Measurements from ENCODE around the gene CRY2.
A peak's percentile ranks its signal among the peaks of the same experiment; 100 is the strongest.

The CRY2 gene

GRCh38 chr11:45896422-45896984, 49.2 kb downstream of the CRY2 start:
- no peak for TF ChIP-seq ZFX (IDR thresholded peaks at IDR 0.05; ENCODE audit: borderline replicate concordance)
- TF ChIP-seq, protein P1, sequence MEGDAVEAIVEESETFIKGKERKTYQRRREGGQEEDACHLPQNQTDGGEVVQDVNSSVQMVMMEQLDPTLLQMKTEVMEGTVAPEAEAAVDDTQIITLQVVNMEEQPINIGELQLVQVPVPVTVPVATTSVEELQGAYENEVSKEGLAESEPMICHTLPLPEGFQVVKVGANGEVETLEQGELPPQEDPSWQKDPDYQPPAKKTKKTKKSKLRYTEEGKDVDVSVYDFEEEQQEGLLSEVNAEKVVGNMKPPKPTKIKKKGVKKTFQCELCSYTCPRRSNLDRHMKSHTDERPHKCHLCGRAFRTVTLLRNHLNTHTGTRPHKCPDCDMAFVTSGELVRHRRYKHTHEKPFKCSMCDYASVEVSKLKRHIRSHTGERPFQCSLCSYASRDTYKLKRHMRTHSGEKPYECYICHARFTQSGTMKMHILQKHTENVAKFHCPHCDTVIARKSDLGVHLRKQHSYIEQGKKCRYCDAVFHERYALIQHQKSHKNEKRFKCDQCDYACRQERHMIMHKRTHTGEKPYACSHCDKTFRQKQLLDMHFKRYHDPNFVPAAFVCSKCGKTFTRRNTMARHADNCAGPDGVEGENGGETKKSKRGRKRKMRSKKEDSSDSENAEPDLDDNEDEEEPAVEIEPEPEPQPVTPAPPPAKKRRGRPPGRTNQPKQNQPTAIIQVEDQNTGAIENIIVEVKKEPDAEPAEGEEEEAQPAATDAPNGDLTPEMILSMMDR (IDR thresholded peaks at IDR 0.05) = no peak
- 0 out of 2 replicates have a peak overlapping the region, but pooled peaks have one; percentile 4 for H3K27ac ChIP-seq

DNA sequence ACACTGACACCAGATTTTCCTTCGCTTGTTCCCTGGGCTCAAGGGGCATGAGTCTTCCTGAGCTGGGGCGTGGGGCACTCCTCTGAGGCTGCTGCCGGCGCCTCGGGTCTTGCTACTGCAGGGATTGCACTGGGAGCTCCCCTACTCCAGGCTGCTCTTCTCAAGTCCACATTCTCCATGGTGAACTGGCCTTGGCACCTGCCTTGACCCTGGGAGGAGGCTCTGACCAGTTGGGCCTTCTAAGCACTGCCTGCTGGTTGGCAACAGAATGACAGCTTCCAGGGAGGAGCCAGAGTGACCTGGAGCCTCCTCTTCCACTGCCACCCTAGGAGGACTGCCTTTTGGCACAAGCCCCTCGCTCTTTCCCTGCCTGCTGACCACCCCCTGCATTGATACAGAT, 50.3 kb downstream of the CRY2 start:
- no peak overlapping the region for H3K27ac ChIP-seq
- no peak for TF ChIP-seq ZFX (IDR thresholded peaks at IDR 0.05; ENCODE audit: borderline replicate concordance)

GRCh38 chr11:45899086-45899447, 51.8 kb downstream of the CRY2 start:
- TF ChIP-seq, protein P1 (IDR thresholded peaks at IDR 0.05) = no peak
- no peak for TF ChIP-seq ZFX (IDR thresholded peaks at IDR 0.05; ENCODE audit: borderline replicate concordance)
- peak overlapping the region; percentile 66 for H3K27ac ChIP-seq

GRCh38 chr11:45899448-45900174, 52.3 kb downstream of the CRY2 start:
- H3K27ac ChIP-seq = peak overlapping the region; percentile 66
- no peak for TF ChIP-seq ZFX (IDR thresholded peaks at IDR 0.05; ENCODE audit: borderline replicate concordance)
- TF ChIP-seq, protein P1 (IDR thresholded peaks at IDR 0.05) = no peak

- peak overlapping the region; percentile 66 for H3K27ac ChIP-seq
These were observed 53.0 kb downstream of the CRY2 start for GRCh38 chr11:45900175-45900800.

GRCh38 chr11:45900916-45901617, 53.8 kb downstream of the CRY2 start:
- peak overlapping the region; percentile 66; the same call in 1 of the 2 replicates for H3K27ac ChIP-seq
- no peak for TF ChIP-seq ZFX (IDR thresholded peaks at IDR 0.05; ENCODE audit: borderline replicate concordance)
- TF ChIP-seq, protein P1 (IDR thresholded peaks at IDR 0.05) = no peak

DNA sequence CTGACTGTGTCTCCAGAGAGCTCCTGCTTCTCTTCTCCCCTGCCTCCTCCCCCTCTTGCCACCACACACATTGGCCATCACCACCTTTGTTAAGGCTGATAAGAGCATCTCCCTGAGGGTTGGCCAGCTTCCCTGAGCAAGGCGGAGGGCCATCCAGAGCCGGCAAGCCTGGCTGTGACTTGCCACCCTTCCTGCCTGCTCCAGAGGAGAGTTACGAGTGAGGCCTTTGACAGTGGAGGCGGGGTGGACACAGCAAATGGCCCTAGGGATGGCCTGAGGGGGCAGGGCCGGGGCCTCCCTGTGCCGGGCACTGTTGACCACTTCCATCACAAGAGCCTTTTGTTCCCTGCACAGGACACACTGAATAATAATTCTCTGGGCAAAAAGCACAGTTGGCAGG, 54.4 kb downstream of the CRY2 start:
- H3K27ac ChIP-seq = no peak overlapping the region
- TF ChIP-seq, protein P1 (IDR thresholded peaks at IDR 0.05) = no peak
- TF ChIP-seq ZFX (IDR thresholded peaks at IDR 0.05; ENCODE audit: borderline replicate concordance) = no peak
